Measurements from ENCODE around the gene ANKRD31.
"Not testable (repeated sequence)": the region's sequence is repeated elsewhere in the genome, so short reads cannot be mapped to it uniquely, and the experiment has no call there.

The ANKRD31 gene

DNA sequence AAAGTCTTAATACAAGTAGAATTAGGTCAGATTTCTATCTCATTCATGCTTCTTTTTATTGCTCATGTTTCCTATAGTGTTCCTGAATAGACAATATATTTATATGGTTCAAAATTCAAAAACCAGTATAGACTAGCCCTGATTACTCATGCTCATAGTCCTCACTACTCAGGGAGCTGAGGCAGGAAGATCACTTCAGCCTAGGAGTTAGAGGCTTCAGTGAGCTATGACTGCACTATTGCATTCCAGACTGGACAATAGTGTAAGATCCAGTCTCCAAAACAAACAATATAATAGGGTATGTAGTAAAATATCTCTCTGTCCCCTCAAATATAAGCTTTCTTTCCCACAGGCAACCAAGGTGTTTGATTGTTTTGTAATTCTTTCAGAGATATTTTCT is 2.4 kb downstream of the ANKRD31 start:
- DNase-seq (ENCODE audit: low spot score) = no peak

- no peak for DNase-seq (ENCODE audit: low spot score)
These were observed 9.8 kb downstream of the ANKRD31 start for GRCh38 chr5:75226916-75227315.

GRCh38 chr5:75225506-75225905 is 11.2 kb downstream of the ANKRD31 start:
- no peak for DNase-seq (ENCODE audit: low spot score)

DNA sequence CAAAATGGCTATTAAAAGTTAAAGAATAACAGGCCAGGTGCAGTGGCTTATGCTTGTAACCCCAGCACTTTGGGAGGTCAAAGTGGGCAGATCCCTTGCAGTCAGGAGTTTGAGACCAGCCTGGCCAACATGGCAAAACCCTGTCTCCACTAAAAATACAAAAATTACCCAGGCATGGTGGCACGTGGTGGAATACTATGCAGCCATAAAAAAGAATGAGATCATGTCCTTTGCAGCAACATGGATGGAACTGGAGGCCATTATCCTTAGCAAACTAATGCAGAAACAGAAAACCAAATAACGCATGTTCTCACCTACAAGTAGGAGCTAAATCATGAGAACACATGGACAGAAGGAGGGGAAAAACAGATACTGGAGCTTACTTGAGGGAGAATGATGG is 15.9 kb downstream of the ANKRD31 start:
- DNase-seq (ENCODE audit: low spot score) = not testable (repeated sequence)

GRCh38 chr5:75214928-75215327 is 21.8 kb downstream of the ANKRD31 start:
- DNase-seq (ENCODE audit: low spot score) = no peak

DNA sequence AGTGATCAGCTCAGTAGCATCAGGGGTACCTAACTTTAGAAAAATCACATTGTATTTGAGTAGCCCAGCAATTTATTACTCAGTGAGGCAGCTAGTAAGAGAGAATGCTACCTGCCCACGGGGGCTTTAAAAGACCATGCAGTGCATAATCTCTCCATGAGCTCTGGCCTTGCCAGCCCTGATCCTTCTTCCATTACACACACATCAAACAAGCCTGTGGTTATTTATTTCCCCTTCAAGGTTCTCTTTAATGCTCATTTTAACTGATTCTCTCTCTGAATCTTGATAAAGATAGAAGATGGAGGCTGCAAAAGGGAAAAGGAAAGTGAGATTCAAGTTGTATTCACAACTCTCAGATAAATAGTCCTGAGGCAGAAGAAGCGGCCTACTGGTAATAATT is 22.3 kb downstream of the ANKRD31 start:
- DNase-seq (ENCODE audit: low spot score) = no peak

DNA sequence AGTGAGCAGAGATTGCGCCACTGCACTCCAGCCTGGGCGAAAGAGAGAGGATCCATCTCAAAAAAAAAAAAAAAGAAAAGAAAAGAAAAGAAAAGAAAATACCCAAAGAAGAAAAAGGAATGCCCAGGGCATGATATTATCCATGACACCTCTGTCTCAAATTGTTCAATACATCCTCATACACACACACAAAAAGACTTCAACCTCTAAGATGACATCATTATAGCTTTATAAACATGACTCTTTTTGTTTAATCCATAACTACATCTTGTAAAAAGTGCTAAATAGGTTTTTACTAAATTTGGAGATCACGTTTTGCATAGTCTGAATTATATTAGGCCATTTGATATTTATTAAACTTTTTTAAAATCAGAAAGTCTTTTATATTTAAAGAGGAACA is 33.1 kb downstream of the ANKRD31 start:
- DNase-seq (ENCODE audit: low spot score) = no peak

DNA sequence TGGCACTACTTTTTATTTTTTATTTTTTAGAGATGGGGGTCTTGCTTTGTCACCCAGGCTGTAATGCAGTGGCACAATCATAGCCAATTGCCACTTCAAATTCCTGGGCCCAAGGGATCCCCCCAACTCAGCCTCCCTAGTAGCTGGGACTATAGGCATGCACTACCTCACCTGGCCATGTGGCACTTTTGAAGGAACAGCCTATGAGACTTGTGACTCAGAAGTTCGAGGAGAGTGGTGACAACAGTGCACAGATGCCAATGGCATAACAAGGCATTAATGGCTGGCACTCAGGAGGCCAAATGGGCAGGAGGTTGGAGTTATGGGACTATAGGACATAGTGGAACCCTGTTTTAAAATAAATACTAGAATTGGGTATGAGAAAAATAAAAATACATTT is 33.7 kb downstream of the ANKRD31 start:
- no peak for DNase-seq (ENCODE audit: low spot score)

DNA sequence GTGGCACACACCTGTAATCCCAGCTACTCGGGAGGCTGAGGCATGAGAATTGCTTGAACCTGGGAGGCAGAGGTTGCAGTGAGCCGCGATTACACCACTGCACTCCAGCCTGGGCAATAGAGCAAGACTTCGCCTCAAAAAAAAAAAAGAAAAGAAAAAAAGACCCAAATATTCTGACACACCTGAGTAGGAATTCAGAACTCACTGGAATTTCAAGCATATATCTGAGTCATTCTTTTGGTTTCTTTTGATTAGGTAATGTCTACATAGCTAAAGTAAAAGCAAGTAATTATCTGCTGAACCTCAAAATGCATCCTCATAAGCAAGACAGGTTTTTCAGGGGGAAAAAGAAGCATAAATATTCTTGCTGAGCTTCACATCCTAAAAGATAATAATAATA is 35.9 kb downstream of the ANKRD31 start:
- DNase-seq (ENCODE audit: low spot score) = no peak

- no peak for DNase-seq (ENCODE audit: low spot score)
These were observed 36.7 kb downstream of the ANKRD31 start for GRCh38 chr5:75199946-75200345.

GRCh38 chr5:75199071-75199470 is 37.6 kb downstream of the ANKRD31 start:
- DNase-seq (ENCODE audit: low spot score) = no peak

DNA sequence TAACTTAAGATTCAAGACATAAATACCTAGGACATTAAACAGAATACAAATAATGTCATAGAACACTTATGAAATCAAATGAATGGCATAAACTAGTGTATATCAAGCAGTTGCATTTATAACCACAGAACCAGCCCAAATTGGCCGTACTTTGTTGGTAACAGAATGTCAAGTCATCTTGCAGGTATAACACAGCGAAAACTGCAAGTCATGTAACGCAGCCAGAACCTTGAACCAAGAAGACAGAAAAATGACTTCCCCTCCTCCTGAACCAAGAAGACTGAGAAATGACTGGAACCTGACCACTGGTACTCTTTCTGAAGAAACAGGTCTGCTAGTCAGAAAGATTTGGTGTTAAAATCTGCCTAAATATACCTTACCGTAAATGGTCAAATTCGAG is 38.9 kb downstream of the ANKRD31 start:
- no peak for DNase-seq (ENCODE audit: low spot score)

DNA sequence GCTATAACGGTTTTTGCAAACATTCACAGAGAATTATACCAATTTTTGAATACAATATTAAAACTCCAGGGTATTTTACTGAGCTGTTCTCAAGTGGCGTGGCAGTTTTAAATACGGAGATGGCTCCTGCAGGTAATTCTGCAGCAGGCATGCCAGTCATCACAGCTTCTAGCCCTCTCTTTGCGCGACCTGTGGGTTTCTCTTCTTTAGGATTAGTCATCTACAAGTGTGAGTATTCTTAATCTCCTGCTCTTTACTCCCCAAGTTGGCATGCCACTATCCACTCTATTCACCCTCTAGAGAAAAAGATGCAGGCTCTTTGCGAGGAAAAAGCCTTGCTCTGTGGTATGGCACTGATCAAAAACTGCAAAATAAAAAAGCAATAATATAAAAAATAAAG is 43.9 kb downstream of the ANKRD31 start:
- no peak for DNase-seq (ENCODE audit: low spot score)

DNA sequence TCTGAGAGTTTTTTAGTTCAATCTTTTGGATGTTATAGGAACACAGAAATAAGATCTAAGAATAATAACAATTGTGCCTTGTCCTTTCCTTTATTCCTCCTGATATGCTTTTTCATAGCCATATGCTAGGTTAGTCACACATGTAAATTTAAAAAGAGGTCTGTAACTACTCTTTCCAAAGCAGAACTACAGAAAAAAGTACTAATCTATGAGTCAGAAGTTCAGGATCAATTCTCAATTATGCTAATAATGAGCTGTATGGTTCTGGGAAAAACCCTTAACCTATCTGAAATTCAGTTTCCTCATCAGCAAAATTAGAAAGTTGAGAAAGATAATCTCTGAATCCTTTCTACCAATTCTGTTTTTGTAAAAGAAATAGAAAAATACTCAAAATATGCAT is 44.4 kb downstream of the ANKRD31 start:
- no peak for DNase-seq (ENCODE audit: low spot score)

- DNase-seq (ENCODE audit: low spot score) = no peak
These were observed 46.5 kb downstream of the ANKRD31 start for GRCh38 chr5:75190227-75190626.

DNA sequence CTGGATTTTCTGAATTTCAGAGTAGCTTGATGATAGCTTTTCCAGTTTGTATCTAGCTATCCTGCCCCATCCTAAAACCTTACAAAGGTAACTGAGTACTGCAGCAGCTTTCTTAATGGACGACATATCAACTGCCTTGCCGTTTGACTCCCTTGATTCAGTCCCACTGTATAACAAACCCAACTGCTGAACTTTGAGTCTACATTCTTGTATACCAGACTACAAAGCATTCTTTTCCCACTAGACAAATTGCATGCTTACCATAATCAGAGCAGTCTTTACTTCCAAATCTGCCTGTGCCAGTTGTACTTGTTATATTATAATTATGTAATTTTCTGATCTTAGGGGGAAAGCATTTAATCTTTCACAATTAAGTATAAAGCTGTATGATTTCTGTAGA is 47.3 kb downstream of the ANKRD31 start:
- DNase-seq (ENCODE audit: low spot score) = no peak

GRCh38 chr5:75185763-75186162 is 50.9 kb downstream of the ANKRD31 start:
- DNase-seq (ENCODE audit: low spot score) = no peak

DNA sequence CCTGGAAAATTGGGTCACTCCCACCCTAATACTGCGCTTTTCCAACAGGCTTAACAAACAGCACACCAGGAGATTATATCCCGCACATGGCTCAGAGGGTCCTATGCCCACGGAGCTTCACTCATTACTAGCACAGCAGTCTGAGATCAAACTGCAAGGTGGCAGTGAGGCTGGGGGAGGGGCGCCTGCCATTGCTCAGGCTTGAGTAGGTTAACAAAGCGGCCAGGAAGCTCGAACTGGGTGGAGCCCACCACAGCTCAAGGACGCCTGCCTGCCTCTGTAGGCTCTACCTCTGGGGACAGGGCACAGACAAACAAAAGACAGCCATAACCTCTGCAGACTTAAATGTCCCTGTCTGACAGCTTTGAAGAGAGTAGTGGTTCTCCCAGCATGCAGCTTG is 60.7 kb downstream of the ANKRD31 start:
- not testable (repeated sequence) for DNase-seq (ENCODE audit: low spot score)

DNA sequence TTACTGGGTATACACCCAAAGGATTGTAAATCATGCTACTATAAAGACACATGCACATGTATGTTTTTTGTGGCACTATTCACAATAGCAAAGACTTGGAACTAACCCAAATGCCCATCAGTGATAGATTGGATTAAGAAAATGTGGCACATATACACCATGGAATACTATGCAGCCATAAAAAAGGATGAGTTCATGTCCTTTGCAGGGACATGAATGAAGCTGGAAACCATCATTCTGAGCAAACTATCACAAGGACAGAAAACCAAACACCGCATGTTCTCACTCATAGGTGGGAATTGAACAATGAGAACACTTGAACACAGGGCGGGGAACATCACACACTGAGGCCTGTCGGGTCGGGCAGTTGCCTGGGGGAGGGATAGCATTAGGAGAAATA is 61.8 kb downstream of the ANKRD31 start:
- not testable (repeated sequence) for DNase-seq (ENCODE audit: low spot score)

DNA sequence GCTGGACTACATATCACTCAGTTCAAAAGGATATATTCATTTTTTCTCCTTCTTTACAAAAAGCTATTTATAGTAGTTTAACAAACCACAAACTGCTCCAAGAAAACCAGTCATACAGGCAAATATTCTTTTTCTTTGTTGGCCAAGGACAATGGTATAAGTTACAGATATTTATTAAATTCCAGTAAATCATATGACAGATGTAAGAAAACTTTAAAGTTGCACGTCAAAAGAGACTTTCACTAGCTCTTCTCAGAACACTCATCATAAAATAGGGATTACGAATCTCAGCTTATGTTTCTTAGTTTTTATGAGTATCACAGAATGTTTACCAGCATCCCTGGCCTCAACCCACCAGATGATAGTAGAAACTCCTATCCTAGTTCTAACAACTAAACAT is 67.2 kb downstream of the ANKRD31 start:
- DNase-seq (ENCODE audit: low spot score) = no peak

DNA sequence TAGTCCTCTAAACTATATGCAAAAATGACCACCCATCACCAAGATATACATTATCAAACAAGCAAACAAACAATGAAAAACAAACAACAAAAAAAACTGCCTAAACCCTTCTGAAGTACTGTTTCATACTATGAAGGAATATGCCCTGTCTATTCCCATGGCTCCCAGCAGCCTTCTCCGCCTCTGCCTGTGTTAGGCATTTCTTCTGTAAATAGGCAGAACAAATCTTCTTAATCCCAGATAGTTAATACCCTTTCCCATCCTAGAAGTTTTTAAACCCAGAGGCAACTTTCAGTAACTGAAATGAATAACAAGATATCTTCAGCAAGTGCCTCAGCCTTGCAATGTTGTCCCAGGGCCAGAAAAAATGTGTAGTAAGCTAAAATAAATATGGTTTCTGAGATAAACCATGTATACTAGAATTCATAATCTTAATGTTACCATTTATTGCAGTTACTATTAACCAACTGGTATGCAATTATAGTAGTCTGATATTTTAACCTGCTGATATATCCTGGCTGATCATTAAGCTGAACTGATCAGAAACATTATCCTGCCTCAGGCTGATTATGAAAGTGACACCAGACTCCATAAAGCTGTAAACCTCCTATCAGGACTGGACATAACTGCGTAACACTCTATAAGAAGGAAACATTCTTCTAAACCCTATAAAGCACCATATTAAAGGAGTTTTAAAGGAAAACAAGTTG is 68.5 kb downstream of the ANKRD31 start:
- no peak for DNase-seq (ENCODE audit: low spot score)

DNA sequence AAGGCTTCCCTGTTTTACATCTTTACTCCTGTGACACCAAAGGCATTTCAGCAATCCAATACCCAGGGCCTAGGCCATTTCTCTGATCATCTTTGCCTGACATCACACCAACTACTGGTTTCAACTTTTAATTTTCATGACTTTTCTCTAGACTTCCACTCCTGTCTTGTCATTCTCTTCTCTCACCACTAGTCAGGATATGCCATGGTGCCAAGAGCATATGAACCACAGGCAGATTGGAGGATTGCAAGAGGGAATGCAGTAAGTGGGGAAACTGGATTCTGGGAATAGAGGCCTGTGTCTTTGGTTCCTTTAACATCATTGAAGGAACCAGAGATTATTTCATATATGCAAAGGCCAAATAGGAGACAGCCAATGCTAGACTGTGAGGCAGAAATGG is 69.3 kb downstream of the ANKRD31 start:
- no peak for DNase-seq (ENCODE audit: low spot score)

GRCh38 chr5:75161508-75161907 is 75.2 kb downstream of the ANKRD31 start:
- DNase-seq (ENCODE audit: low spot score) = not testable (repeated sequence)

DNA sequence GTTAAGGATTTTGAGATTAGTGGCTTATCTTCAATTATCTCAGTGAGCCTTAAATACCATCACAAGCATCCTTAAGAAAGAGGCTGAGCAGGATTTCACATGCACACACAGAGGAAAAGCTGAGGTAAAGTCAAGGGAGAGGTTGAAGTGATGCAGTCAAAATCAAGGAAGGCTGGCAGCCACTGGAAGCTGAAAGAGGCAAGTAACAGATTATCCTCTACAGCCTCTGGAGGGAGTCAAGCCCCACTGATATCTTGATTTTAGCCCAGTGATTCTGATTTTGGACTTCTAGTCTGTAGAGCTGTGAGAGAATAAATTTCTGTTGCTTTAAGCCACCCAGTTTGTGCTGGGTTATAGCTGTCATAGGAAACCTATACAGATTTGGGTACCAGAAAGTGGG is 80.1 kb downstream of the ANKRD31 start:
- no peak for DNase-seq (ENCODE audit: low spot score)

DNA sequence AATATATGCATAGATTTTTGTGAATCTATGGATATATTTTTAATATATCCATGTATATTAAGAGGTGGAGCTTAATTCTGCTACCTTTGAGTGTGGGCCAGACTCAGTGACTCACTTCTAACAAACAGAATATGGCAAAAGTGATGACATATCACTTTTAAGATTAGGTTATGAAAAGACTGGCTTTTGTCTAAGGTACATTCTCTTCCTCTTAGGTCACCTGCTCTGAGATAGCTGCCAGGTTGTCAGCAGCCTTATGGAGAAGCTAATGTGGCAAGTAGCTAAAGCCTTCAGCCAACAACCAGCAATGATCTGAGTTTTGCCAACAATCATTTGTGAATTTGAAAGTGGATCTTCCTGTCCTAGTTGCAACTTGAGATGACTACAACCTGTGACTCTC is 83.8 kb downstream of the ANKRD31 start:
- DNase-seq (ENCODE audit: low spot score) = no peak
